ENCODE results near the gene CPNE2.

The CPNE2 gene

GRCh38 chr16:57191056-57191571 is 98.7 kb downstream of the CPNE2 start:
- no peak for DNase-seq

GRCh38 chr16:57192146-57192545 is 99.8 kb downstream of the CPNE2 start:
- no peak for DNase-seq

- DNase-seq = no peak
These were observed 100.5 kb downstream of the CPNE2 start for GRCh38 chr16:57192720-57193486.

GRCh38 chr16:57194512-57194911 is 102.1 kb downstream of the CPNE2 start:
- no peak for DNase-seq

GRCh38 chr16:57196286-57196685 is 103.9 kb downstream of the CPNE2 start:
- peak in 17 of 56 donors; percentile 1 to 62 (median 16) for DNase-seq

GRCh38 chr16:57196753-57197152 is 104.4 kb downstream of the CPNE2 start:
- no peak for DNase-seq
